ENCODE data around the gene SH3D19. TPM values are rescaled to one million over a fixed set of nuclear protein-coding genes. Genes with fewer than 3 reads are reported as not detected.

Gene SH3D19
- polyA plus RNA-seq, 2 of the 4 experiments (the other 2 are of a cell fraction), result 15.3 to 22.9 TPM

- no peak for TF ChIP-seq POLR2AphosphoS2 (conservative IDR thresholded peaks at IDR 0.05; ENCODE audit: low read length)
- no peak for TF ChIP-seq BHLHE40 (IDR thresholded peaks at IDR 0.05; ENCODE audit: low read depth, low read length)
- no peak for TF ChIP-seq HOXA7 (CRISPR knock-in tag; IDR thresholded peaks at IDR 0.05)
- TF ChIP-seq HOXB5 (CRISPR knock-in tag; IDR thresholded peaks at IDR 0.05), result no peak
- TF ChIP-seq MYC (IDR thresholded peaks at IDR 0.05; ENCODE audit: borderline replicate concordance, low read length), result no peak
- TF ChIP-seq CHD4 (IDR thresholded peaks at IDR 0.05; ENCODE audit: borderline replicate concordance), result no peak
- TF ChIP-seq FOXS1 (CRISPR knock-in tag; IDR thresholded peaks at IDR 0.05), result no peak
- no peak for TF ChIP-seq HMGXB4 (CRISPR knock-in tag; IDR thresholded peaks at IDR 0.05; ENCODE audit: borderline replicate concordance)
- no peak for TF ChIP-seq BCL3 (IDR thresholded peaks at IDR 0.05)
- TF ChIP-seq NFE2L2 (conservative IDR thresholded peaks at IDR 0.05; ENCODE audit: low read length), result no peak
- TF ChIP-seq NR3C1 (IDR thresholded peaks at IDR 0.05), result no peak
- no peak for TF ChIP-seq RFX5 (IDR thresholded peaks at IDR 0.05)
- TF ChIP-seq RAD21 (conservative IDR thresholded peaks at IDR 0.05 in 1 of 2, IDR thresholded peaks at IDR 0.05 in 1 of 2), result no peak
- TF ChIP-seq HDAC2 (IDR thresholded peaks at IDR 0.05), result no peak
- no peak for TF ChIP-seq ZNF302 (CRISPR knock-in tag; IDR thresholded peaks at IDR 0.05)
- 86% methylated on average over 4 of the region's 4 CpGs for WGBS (ENCODE audit: missing lambda C conversion rate)
- CTCF ChIA-PET, result interaction anchor here (0.7 kb wide), 1 partner anchor 253 kb away, joined by 4 read pairs; no protein-coding TSS in a partner anchor
- FAIRE-seq, result no peak
- no peaks in the 10 kb centered on the region for H3K4me1 ChIP-seq
- H3K9me3 ChIP-seq, result no peaks in the 10 kb centered on the region
- no peak overlapping the region for H3K4me3 ChIP-seq
- no peak overlapping the region for H3K4me2 ChIP-seq
- no peak overlapping the region for H3K27ac ChIP-seq
- no peak for ATAC-seq
- DNase-seq (ENCODE audit: low read depth in 1 of 2, low spot score in 1 of 2), result no peak
- POLR2A ChIA-PET, result no interaction called here
These were observed 34.2 kb upstream of the SH3D19 start for GRCh38 chr4:151359576-151359975.

GRCh38 chr4:151358266-151358665 lies 32.9 kb upstream of the SH3D19 start:
- H3K9me3 ChIP-seq, result no peaks in the 10 kb centered on the region
- H3K4me2 ChIP-seq, result no peak overlapping the region
- DNase-seq (ENCODE audit: low read depth in 1 of 2, low spot score in 1 of 2), result no peak
- H3K27ac ChIP-seq, result no peak overlapping the region
- no peaks in the 10 kb centered on the region for H3K4me1 ChIP-seq
- no peak for ATAC-seq
- ChIA-PET POLR2A (no interaction called here), CTCF (interaction anchor here (1.2 kb wide), 1 partner anchor 241 kb away, joined by 3 read pairs; no protein-coding TSS in a partner anchor)
- TF ChIP-seq FOXS1 (CRISPR knock-in tag; IDR thresholded peaks at IDR 0.05) (no peak), BCL3 (IDR thresholded peaks at IDR 0.05) (no peak)
- 97% methylated on average over 3 of the region's 3 CpGs for WGBS (ENCODE audit: missing lambda C conversion rate)
- no peak overlapping the region for H3K4me3 ChIP-seq
- FAIRE-seq, result no peak

- Histone ChIP-seq H3K9me3 (no peaks in the 10 kb centered on the region), H3K4me2 (no peak overlapping the region), H3K27ac (no peak overlapping the region), H3K4me3 (no peak overlapping the region), H3K4me1 (no peaks in the 10 kb centered on the region)
- FAIRE-seq, result no peak
- WGBS (ENCODE audit: missing lambda C conversion rate), result 44% methylated on average over 1 of the region's 1 CpG
- ATAC-seq, result 0 out of 6 replicates have a peak, but pooled peaks of 1 of the 2 experiments have one; percentile 43
- CTCF ChIA-PET, result no interaction called here
- DNase-seq (ENCODE audit: low read depth in 1 of 2, low spot score in 1 of 2), result no peak
- POLR2A ChIA-PET, result no interaction called here
- TF ChIP-seq NPAS2 (CRISPR knock-in tag; IDR thresholded peaks at IDR 0.05; ENCODE audit: borderline replicate concordance) (no peak), ZNF302 (CRISPR knock-in tag; IDR thresholded peaks at IDR 0.05) (no peak), CEBPB (IDR thresholded peaks at IDR 0.05) (no peak), SREBF2 (IDR thresholded peaks at IDR 0.05) (no peak), FOXS1 (CRISPR knock-in tag; IDR thresholded peaks at IDR 0.05) (no peak), SMC3 (IDR thresholded peaks at IDR 0.05) (no peak), HES2 (IDR thresholded peaks at IDR 0.05) (no peak), ZSCAN20 (CRISPR knock-in tag; IDR thresholded peaks at IDR 0.05) (no peak), BHLHE40 (IDR thresholded peaks at IDR 0.05; ENCODE audit: low read depth, low read length) (no peak), CHD4 (IDR thresholded peaks at IDR 0.05; ENCODE audit: borderline replicate concordance) (no peak), FOSL2 (IDR thresholded peaks at IDR 0.05) (no peak), FOSL2 (CRISPR knock-in tag; IDR thresholded peaks at IDR 0.05) (no peak), BCL3 (IDR thresholded peaks at IDR 0.05) (no peak), RNF2 (IDR thresholded peaks at IDR 0.05; ENCODE audit: borderline replicate concordance, low read depth) (no peak), RCOR1 (IDR thresholded peaks at IDR 0.05; ENCODE audit: low read depth, low read length) (no peak), NFE2L2 (conservative IDR thresholded peaks at IDR 0.05; ENCODE audit: low read length) (no peak), FOSB (CRISPR knock-in tag; IDR thresholded peaks at IDR 0.05) (no peak), ATOH8 (CRISPR knock-in tag; IDR thresholded peaks at IDR 0.05; ENCODE audit: low read depth) (no peak), TP53 (CRISPR knock-in tag; IDR thresholded peaks at IDR 0.05) (no peak)
These were observed 31.1 kb upstream of the SH3D19 start for GRCh38 chr4:151356510-151356909.

All from A549 (cell line).